ENCODE measurements around the gene SLC25A18.

DNA sequence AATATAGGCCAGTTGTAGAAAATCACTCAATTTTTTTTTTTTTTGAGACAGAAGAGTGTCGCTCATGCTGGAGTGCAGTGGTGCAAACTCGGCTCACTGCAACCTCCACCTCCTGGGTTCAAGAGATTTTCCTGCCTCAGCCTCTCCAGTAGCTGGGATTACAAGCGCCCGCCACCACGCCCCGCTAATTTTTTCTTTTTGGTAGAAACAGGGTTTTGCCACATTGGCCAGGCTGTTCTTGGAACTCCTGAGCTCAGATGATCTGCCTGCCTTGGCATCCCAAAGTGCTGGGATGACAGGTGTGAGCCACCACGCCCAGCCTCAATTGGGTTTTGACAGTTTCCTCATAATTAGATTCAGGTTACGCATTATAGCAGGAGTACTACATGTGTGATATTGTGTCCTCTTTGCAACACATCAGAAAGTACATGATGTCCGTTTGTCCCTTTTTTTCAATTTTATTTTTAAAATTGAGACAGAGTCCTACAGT lies 67.8 kb downstream of the SLC25A18 start:
- TF ChIP-seq, protein P1, sequence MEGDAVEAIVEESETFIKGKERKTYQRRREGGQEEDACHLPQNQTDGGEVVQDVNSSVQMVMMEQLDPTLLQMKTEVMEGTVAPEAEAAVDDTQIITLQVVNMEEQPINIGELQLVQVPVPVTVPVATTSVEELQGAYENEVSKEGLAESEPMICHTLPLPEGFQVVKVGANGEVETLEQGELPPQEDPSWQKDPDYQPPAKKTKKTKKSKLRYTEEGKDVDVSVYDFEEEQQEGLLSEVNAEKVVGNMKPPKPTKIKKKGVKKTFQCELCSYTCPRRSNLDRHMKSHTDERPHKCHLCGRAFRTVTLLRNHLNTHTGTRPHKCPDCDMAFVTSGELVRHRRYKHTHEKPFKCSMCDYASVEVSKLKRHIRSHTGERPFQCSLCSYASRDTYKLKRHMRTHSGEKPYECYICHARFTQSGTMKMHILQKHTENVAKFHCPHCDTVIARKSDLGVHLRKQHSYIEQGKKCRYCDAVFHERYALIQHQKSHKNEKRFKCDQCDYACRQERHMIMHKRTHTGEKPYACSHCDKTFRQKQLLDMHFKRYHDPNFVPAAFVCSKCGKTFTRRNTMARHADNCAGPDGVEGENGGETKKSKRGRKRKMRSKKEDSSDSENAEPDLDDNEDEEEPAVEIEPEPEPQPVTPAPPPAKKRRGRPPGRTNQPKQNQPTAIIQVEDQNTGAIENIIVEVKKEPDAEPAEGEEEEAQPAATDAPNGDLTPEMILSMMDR (IDR thresholded peaks at IDR 0.05) = no peak
- TF ChIP-seq POLR2AphosphoS5 (IDR thresholded peaks at IDR 0.05; ENCODE audit: low read depth, low read length) (no peak), SIN3A (IDR thresholded peaks at IDR 0.05; ENCODE audit: borderline replicate concordance, insufficient read depth, low read depth, low read length) (no peak)
- TF ChIP-seq, protein P2, sequence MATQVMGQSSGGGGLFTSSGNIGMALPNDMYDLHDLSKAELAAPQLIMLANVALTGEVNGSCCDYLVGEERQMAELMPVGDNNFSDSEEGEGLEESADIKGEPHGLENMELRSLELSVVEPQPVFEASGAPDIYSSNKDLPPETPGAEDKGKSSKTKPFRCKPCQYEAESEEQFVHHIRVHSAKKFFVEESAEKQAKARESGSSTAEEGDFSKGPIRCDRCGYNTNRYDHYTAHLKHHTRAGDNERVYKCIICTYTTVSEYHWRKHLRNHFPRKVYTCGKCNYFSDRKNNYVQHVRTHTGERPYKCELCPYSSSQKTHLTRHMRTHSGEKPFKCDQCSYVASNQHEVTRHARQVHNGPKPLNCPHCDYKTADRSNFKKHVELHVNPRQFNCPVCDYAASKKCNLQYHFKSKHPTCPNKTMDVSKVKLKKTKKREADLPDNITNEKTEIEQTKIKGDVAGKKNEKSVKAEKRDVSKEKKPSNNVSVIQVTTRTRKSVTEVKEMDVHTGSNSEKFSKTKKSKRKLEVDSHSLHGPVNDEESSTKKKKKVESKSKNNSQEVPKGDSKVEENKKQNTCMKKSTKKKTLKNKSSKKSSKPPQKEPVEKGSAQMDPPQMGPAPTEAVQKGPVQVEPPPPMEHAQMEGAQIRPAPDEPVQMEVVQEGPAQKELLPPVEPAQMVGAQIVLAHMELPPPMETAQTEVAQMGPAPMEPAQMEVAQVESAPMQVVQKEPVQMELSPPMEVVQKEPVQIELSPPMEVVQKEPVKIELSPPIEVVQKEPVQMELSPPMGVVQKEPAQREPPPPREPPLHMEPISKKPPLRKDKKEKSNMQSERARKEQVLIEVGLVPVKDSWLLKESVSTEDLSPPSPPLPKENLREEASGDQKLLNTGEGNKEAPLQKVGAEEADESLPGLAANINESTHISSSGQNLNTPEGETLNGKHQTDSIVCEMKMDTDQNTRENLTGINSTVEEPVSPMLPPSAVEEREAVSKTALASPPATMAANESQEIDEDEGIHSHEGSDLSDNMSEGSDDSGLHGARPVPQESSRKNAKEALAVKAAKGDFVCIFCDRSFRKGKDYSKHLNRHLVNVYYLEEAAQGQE (IDR thresholded peaks at IDR 0.05; ENCODE audit: insufficient read depth in 1 of 2, low read depth in 2 of 2, low read length in 1 of 2) = no peak

All from Panc1 (cell line).